Measurements from ENCODE around the gene CHD1.

CHD1 gene

GRCh38 chr5:98840946-98841345, 87.9 kb downstream of the CHD1 start:
- no peak for TF ChIP-seq CTCF (IDR thresholded peaks at IDR 0.05; ENCODE audit: borderline replicate concordance, insufficient read depth, low read depth, low read length)

GRCh38 chr5:98839469-98840383, 89.1 kb downstream of the CHD1 start:
- peak; percentile 70 for TF ChIP-seq CTCF (IDR thresholded peaks at IDR 0.05; ENCODE audit: borderline replicate concordance, insufficient read depth, low read depth, low read length)
- H3K4me3 ChIP-seq (ENCODE audit: low read depth, low read length) = peak overlapping the region; percentile 34

More at GRCh38 chr5:98840946-98841345, 87.9 kb downstream of the CHD1 start:
- H3K4me3 ChIP-seq (ENCODE audit: low read depth, low read length) = no peak overlapping the region

GRCh38 chr5:98836175-98836574, 92.6 kb downstream of the CHD1 start:
- no peak overlapping the region for H3K4me3 ChIP-seq (ENCODE audit: low read depth, low read length)
- no peak for TF ChIP-seq CTCF (IDR thresholded peaks at IDR 0.05; ENCODE audit: borderline replicate concordance, insufficient read depth, low read depth, low read length)

GRCh38 chr5:98827588-98828284, 101.1 kb downstream of the CHD1 start:
- H3K4me3 ChIP-seq (ENCODE audit: low read depth, low read length) = no peak overlapping the region
- no peak for TF ChIP-seq CTCF (IDR thresholded peaks at IDR 0.05; ENCODE audit: borderline replicate concordance, insufficient read depth, low read depth, low read length)

GRCh38 chr5:98827161-98827560, 101.6 kb downstream of the CHD1 start:
- H3K4me3 ChIP-seq (ENCODE audit: low read depth, low read length) = no peak overlapping the region
- 0 out of 2 replicates have a peak, but pooled peaks have one; percentile 21 for TF ChIP-seq CTCF (IDR thresholded peaks at IDR 0.05; ENCODE audit: borderline replicate concordance, insufficient read depth, low read depth, low read length)

GRCh38 chr5:98825582-98826375, 103.0 kb downstream of the CHD1 start:
- no peak for TF ChIP-seq CTCF (IDR thresholded peaks at IDR 0.05; ENCODE audit: borderline replicate concordance, insufficient read depth, low read depth, low read length)
- H3K4me3 ChIP-seq (ENCODE audit: low read depth, low read length) = no peak overlapping the region

All from GM12875 (cell line).